HEK293 (cell line): ENCODE measurements around the gene GPR161.

ENCODE experiments used
- ZBTB8A ChIP-seq: fragments of 450-650 bp; formaldehyde crosslinking; IDR thresholded peaks from 2 replicates; pipeline ENCODE4 v1.5.1; 2016; ENCODE audit warnings: missing biosample characterization, missing genetic modification characterization
- ZNF140 ChIP-seq: fragments of 450-650 bp; formaldehyde crosslinking; IDR thresholded peaks from 2 replicates; pipeline ENCODE4 v1.5.1; 2016; ENCODE audit warnings: missing biosample characterization, missing genetic modification characterization
- ZNF624 ChIP-seq: fragments of 450-650 bp; formaldehyde crosslinking; IDR thresholded peaks from 2 replicates; pipeline ENCODE4 v1.5.1; 2017; ENCODE audit warnings: missing biosample characterization, missing genetic modification characterization
- TF ChIP-seq, protein P1 (sequence below): fragments of 450-650 bp; formaldehyde crosslinking; IDR thresholded peaks from 2 replicates; pipeline ENCODE4 v1.5.1; 2016; ENCODE audit warnings: missing biosample characterization, missing genetic modification characterization
- TF ChIP-seq, protein P2 (sequence below): fragments of 450-650 bp; formaldehyde crosslinking; IDR thresholded peaks from 2 replicates; pipeline ENCODE4 v1.5.1; 2016; ENCODE audit warnings: missing biosample characterization, missing genetic modification characterization
- TF ChIP-seq, protein P3 (sequence below): fragments of 450-650 bp; formaldehyde crosslinking; IDR thresholded peaks from 2 replicates; pipeline ENCODE4 v1.5.1; 2016; ENCODE audit warnings: missing biosample characterization, missing genetic modification characterization, borderline replicate concordance

DNA sequence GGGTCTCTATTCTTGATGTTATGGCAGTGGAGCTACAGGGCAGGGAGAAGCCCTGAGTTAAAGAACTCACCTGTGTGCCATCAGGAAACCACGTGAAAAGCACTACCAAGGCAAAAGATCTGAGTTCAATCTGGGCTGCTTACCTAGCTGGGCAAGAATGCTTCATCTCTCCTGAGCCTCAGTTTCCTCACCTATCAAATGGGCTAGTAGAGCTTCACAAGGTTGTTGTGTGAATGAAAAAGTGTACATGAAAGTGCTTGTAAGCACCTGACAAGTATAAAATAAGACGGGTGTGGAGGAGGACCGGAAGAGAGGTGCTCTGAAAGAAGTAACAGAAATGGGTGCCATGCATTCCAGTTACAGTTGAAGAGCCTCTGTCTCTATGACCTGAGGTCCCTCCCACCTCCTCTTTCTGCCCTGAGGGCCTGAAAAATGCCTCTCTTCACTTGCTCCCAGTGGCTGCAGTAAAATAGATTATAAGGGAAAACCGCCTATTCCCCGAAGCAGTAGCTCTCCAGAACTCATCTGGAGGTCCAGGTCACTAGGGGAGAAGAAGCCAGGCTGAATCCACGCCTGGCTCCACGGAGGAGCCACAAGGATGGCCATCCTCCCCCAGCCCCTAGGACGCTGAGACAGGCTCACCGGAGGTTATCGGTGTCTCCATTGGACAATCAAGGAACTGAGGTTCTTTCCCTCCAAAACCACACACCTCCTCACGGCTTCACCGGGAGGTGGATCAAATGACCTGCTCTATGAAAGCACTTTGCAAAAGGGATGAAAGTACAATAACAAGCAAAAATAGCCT, 1.4 kb downstream of the GPR161 start:
- TF ChIP-seq, protein P1, sequence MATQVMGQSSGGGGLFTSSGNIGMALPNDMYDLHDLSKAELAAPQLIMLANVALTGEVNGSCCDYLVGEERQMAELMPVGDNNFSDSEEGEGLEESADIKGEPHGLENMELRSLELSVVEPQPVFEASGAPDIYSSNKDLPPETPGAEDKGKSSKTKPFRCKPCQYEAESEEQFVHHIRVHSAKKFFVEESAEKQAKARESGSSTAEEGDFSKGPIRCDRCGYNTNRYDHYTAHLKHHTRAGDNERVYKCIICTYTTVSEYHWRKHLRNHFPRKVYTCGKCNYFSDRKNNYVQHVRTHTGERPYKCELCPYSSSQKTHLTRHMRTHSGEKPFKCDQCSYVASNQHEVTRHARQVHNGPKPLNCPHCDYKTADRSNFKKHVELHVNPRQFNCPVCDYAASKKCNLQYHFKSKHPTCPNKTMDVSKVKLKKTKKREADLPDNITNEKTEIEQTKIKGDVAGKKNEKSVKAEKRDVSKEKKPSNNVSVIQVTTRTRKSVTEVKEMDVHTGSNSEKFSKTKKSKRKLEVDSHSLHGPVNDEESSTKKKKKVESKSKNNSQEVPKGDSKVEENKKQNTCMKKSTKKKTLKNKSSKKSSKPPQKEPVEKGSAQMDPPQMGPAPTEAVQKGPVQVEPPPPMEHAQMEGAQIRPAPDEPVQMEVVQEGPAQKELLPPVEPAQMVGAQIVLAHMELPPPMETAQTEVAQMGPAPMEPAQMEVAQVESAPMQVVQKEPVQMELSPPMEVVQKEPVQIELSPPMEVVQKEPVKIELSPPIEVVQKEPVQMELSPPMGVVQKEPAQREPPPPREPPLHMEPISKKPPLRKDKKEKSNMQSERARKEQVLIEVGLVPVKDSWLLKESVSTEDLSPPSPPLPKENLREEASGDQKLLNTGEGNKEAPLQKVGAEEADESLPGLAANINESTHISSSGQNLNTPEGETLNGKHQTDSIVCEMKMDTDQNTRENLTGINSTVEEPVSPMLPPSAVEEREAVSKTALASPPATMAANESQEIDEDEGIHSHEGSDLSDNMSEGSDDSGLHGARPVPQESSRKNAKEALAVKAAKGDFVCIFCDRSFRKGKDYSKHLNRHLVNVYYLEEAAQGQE (tag by site-specific recombination): no peak
- TF ChIP-seq ZNF624 (tag by site-specific recombination) (no peak), ZNF140 (tag by site-specific recombination) (no peak), ZBTB8A (tag by site-specific recombination) (no peak)
- TF ChIP-seq, protein P2, sequence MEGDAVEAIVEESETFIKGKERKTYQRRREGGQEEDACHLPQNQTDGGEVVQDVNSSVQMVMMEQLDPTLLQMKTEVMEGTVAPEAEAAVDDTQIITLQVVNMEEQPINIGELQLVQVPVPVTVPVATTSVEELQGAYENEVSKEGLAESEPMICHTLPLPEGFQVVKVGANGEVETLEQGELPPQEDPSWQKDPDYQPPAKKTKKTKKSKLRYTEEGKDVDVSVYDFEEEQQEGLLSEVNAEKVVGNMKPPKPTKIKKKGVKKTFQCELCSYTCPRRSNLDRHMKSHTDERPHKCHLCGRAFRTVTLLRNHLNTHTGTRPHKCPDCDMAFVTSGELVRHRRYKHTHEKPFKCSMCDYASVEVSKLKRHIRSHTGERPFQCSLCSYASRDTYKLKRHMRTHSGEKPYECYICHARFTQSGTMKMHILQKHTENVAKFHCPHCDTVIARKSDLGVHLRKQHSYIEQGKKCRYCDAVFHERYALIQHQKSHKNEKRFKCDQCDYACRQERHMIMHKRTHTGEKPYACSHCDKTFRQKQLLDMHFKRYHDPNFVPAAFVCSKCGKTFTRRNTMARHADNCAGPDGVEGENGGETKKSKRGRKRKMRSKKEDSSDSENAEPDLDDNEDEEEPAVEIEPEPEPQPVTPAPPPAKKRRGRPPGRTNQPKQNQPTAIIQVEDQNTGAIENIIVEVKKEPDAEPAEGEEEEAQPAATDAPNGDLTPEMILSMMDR (tag by site-specific recombination): no peak
- TF ChIP-seq, protein P3, sequence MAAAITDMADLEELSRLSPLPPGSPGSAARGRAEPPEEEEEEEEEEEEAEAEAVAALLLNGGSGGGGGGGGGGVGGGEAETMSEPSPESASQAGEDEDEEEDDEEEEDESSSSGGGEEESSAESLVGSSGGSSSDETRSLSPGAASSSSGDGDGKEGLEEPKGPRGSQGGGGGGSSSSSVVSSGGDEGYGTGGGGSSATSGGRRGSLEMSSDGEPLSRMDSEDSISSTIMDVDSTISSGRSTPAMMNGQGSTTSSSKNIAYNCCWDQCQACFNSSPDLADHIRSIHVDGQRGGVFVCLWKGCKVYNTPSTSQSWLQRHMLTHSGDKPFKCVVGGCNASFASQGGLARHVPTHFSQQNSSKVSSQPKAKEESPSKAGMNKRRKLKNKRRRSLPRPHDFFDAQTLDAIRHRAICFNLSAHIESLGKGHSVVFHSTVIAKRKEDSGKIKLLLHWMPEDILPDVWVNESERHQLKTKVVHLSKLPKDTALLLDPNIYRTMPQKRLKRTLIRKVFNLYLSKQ (tag by site-specific recombination): no peak
